Cerebellar nuclear complex (tissue), 1 donor: ENCODE measurements around the gene PRICKLE1.
"Not testable (repeated sequence)": the region's sequence is repeated elsewhere in the genome, so short reads cannot be mapped to it uniquely, and the experiment has no call there.

Experiments
- DNase-seq, 2 experiments: peaks; one replicate each; lab custom pipeline; 2025; lab: John Stamatoyannopoulos, UW

The PRICKLE1 gene

DNA sequence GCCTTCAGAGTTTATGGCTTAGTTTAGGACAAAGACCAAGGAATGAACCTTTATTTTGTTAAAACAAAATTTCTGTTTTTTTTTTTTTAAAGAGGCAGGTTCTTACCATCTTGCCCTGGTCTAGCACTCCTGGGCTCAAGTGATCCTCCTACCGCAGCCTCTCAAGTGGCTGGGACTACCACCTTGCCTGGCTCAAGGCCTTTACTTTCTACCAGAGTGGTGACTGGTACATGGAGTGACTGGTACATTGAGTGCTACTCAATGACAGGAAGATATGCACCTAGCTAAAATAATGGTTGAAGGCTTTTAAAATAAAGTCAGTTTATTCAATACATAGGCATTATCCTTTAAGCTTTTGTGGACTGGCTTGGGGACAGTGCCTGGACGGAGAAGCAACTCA, 32.6 kb downstream of the PRICKLE1 start:
- no peak for DNase-seq

GRCh38 chr12:42552822-42553221, 36.7 kb downstream of the PRICKLE1 start:
- DNase-seq: no peak

DNA sequence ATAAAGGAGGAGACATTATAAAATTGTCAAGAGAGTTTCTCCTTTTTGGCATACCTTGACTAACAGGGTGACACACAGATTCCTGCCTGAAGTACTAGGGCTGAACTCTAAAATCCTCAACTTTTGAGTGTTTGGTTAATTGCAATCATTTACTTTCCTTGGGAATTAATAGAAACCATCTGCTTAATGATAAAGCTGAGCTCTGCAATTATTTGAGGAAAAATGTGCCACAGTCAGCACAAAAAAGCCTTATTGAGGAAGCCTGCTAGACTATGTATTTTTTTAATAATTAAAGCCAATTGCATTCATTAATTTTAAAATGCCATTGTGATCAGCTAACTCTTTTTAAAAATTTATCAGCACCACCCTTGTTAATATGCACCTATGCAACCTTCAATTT, 38.7 kb downstream of the PRICKLE1 start:
- DNase-seq: no peak

DNA sequence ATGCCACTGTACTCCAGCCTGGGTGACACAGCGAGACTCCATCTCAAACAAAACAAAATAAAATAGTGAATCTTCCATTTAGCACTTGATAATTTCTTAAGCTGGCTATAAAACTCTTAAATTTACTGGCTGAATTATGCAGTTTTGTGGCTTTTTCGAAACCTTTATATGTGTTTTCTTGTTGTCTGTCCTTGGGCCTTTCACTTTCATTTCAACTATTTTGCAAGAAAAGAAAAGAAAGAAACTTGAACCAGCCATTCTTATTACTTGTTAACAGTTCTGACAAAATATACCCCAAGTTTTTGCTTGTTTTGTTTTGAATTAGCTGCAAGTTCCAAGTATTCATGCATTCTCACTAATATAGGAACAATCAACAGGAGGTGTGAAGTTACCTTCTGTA, 42.8 kb downstream of the PRICKLE1 start:
- DNase-seq: no peak

DNA sequence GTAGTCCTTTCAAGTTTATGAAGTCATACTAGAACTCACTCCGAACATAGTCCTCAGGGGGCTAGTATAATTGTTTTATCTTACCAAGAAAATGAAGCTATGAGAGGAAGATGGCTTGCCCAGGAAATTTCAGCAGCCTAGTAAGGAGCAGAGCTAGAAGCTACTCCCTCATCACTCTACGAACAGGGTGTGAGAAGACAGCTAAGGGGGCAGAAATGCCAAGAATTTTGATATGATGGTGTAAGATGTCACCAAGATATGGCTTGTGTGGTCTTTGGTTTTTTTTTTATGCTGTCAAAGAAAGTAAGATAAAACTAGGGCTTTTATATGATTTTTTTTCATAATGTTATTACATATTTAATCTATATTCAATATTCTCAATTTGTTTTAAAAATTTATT, 47.6 kb downstream of the PRICKLE1 start:
- no peak for DNase-seq

- DNase-seq: not testable (repeated sequence)
These were observed 48.2 kb downstream of the PRICKLE1 start for GRCh38 chr12:42541308-42541707.

DNA sequence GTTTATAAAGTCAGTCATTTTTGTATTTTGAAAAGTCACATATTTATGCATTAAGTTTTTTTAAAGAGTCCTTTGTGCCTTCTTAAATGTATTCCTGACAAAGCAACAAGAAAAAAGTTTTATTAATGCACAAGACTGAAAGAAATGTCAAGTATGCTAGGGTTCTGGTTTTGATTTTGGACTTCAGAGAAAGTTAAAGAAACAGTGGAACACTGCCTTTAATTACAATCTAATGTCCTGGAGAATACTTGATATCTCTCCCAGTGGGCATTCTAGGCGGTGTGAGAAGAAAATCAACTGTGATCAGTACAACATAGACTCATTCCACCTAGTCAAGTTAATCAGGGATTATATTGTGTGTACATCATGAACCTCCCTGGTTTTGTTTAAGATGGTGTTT, 49.9 kb downstream of the PRICKLE1 start:
- no peak for DNase-seq

GRCh38 chr12:42538203-42538602, 51.3 kb downstream of the PRICKLE1 start:
- no peak for DNase-seq

- DNase-seq: no peak
These were observed 55.2 kb downstream of the PRICKLE1 start for GRCh38 chr12:42534184-42534838.

DNA sequence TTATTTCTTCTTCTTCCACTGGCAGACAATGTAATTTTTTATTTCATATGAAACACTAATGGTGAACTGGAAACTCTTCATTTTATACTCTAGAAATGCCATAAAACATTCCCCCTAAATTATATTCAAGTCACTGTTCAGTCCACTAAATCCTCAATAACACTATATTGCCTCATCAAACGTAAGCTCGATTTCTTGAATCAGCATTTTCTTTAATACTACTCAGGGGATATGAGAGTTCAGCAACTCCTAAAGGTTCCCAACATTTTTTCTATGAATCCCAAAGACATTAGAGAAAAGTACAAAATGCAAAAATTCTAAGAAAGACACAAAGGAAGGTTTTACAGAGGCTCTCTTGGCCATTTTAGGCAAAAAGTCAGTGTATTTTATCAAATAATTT, 59.3 kb downstream of the PRICKLE1 start:
- no peak for DNase-seq

DNA sequence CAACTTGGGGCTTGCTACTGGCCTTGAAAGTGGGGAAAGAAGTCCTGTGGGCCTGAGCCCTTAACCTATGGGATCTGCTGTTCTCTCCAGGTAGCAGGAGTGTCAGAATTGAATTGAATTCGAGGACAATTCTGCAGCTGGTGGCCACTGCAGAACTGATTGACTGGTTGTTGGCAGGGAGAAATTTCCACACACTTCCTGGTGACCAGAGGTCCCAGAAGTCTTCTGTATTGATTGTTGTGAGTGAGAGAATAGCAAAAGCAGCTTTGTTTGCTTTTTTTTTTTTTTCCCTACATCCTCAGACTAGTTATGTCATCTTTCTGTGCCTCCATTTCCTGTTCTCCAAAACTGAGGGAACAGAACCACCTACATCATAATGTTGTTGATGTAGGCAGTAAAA, 64.1 kb downstream of the PRICKLE1 start:
- no peak for DNase-seq

DNA sequence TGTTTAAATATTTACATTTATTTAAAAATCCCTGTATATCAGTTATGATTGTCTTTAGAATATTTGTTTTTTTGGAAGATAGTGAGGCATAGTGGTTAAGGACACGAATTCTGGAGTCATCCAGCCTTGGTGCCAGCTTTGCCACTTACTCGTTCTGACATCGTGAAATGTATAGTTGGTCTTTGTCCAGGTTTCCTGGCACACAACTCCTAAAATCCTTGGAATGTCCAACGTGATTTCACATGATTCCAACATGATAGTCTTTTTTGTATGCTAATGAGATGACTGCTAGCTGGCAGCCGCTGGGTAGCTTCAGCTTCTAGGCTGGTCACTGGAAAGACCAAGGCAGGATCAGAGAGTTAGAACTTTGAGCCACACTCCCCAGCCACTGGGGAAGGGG, 64.8 kb downstream of the PRICKLE1 start:
- no peak for DNase-seq

GRCh38 chr12:42516573-42516972, 73.0 kb downstream of the PRICKLE1 start:
- DNase-seq: no peak

DNA sequence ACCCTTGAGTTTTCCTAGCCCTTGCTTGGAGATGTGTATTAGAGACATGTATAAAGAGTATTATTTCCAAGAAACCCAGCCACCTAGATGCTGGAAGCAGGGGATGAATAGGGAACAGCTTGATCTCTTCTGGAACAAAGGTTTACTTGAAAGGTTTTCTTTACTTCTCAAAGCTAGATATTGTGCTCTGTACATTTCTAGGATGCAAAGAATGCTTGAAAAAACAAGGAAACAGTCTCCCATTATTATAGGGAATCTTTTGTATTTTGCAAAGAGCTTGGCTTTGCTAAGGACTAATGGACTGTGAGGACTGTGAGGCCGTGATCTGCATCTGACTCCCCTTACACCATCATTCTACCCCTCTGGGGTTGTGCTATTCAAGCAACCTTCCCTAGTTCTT, 77.9 kb downstream of the PRICKLE1 start:
- no peak for DNase-seq

- DNase-seq: no peak
These were observed 78.7 kb downstream of the PRICKLE1 start for GRCh38 chr12:42510823-42511222.

DNA sequence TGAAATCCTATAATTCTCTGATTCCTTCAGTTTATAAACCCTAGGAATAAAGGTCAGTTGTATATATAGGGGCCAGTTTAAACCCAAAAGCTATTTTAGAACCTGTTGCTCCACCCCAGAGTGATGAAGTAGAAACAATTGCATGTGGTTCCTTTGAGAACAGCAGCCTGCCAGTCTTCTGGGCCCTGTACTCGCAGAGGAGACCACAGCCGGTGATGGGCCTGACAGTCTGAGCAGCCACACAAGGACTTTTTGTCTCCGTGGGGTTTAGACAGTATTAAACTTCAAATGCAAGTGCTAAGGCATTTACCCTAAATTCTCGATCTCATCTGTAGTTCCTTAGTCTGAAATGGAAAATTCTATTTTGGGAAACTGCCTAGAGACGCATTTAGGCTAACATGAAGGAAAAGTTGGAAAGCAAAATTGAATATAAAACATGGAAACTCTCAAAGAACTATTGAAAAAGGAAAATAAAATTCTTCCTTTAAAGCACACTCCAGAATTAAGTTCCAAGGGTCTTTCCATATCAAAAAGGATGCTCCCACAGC, 80.6 kb downstream of the PRICKLE1 start:
- no peak for DNase-seq

DNA sequence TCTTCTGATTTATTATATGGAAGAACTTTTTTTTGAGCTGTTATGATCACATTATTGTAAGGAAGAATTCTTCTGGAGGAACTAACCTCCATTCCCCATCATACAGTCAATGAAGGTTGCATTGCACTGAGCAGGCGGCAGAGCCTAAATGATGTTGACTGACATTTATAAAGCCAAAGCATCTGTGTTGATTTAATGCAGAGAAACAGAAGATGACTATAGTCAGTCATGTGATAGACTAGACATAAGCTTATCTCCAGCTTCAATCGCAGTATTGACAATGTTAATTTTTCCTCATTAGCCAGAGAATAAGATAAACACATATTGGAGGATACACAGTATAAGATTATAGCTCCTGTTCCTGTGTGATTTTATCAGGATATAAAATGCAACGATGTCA, 82.0 kb downstream of the PRICKLE1 start:
- no peak for DNase-seq

DNA sequence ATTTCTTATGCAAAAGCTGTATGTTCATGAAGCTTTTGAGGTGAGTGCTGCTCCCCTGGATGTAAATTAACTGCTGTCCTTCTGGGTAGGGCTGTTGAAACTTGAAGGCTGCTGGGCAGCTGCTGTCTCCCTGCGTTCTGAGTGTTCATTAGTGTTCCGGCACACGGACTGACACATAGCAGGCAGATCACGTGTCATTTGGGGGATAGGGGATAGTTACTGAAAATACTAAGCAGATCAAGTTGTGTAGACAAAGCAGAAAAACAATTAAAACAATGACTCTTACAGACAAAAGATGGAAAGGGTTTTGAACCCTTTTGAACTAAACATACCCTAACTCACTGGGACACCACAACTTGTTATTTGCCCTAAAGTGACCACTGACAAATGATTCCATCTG, 82.5 kb downstream of the PRICKLE1 start:
- DNase-seq: no peak

DNA sequence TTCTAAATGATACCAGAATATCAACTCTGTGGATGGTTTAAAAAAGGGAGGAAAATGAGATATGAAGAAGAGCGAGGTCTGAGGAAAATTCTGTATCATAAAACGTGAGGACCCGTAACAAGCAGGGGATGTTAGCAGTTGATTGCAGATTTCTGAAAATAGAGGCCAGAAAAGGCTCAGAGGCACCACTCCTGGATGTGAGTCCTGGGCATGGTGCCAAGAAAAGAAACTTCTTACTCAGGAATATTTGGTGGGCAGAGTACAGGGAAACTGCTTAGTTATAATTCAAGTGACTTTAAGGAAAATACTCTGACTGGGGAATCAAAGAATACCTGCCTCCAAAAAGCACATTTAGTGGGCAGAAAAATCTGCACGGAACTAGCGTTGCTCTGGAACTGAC, 85.5 kb downstream of the PRICKLE1 start:
- DNase-seq: no peak

- DNase-seq: no peak
These were observed 86.9 kb downstream of the PRICKLE1 start for GRCh38 chr12:42502682-42503081.

GRCh38 chr12:42498549-42499247, 90.8 kb downstream of the PRICKLE1 start:
- no peak for DNase-seq

DNA sequence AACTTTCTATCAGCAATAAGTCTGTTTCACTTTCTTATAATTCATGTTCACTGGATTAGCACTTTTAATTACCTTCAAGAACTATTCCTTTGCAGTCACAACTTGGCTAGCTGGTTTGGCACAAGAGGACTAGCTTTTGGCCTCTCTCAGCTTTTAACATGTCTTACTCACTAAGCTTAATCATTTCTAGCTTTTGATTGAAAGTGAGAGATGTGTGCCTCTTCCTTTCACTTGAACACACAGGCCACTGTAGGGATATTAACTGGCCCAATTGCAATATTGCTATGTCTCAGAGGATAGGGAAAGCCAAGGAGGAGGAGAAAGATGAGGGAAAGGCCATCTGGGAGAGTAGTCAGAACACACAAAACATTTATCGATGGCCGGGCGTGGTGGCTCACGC, 92.7 kb downstream of the PRICKLE1 start:
- DNase-seq: no peak

DNA sequence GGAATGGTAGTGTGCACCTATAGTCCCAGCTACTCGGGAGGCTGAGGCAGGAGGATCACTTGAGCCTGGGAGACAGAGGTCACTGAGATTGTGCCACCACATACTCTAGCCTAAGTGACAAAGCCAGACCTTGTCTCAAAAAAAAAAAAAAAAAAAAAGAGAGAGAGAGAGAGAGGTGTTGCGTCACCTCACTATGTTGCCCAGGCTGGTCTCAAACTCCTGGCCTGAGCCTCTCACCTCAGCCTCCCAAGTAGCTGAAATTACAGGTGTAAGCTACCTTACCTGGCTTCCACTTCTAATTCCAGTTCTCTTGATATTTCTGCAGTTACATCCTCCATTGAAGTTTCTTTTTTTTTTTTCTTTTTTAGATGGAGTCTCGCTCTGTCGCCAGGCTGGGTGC, 94.3 kb downstream of the PRICKLE1 start:
- DNase-seq: no peak

GRCh38 chr12:42492267-42492666, 97.3 kb downstream of the PRICKLE1 start:
- DNase-seq: no peak
